Prostate gland (tissue), 2 donors: ENCODE results near the gene ERC2.

ENCODE experiments used
- POLR2A ChIP-seq: fragments of 450-650 bp; IDR thresholded peaks from one replicate; pipeline ENCODE4 v1.6.1; 2016; ENCODE audit warnings: antibody characterized with exemption, mild to moderate bottlenecking
- POLR2AphosphoS5 ChIP-seq: sonication (generic); formaldehyde crosslinking; IDR thresholded peaks from one replicate; pipeline ENCODE4 v1.6.1; 2017; ENCODE audit warnings: antibody characterized with exemption
- TF ChIP-seq, protein P1 (sequence below), 4 experiments: fragments of 200-600 bp in 2 of 4; fragments of 450-650 bp in 2 of 4; sonication (generic) in 2 of 4; IDR thresholded peaks; 1 replicate in 3 of 4; 2 replicates in 1 of 4; pipeline ENCODE4 v1.5.1; 2016 to 2019; ENCODE audit warnings: antibody characterized with exemption in 4 of 4, mild to moderate bottlenecking in 2 of 4, moderate library complexity in 2 of 4

DNA sequence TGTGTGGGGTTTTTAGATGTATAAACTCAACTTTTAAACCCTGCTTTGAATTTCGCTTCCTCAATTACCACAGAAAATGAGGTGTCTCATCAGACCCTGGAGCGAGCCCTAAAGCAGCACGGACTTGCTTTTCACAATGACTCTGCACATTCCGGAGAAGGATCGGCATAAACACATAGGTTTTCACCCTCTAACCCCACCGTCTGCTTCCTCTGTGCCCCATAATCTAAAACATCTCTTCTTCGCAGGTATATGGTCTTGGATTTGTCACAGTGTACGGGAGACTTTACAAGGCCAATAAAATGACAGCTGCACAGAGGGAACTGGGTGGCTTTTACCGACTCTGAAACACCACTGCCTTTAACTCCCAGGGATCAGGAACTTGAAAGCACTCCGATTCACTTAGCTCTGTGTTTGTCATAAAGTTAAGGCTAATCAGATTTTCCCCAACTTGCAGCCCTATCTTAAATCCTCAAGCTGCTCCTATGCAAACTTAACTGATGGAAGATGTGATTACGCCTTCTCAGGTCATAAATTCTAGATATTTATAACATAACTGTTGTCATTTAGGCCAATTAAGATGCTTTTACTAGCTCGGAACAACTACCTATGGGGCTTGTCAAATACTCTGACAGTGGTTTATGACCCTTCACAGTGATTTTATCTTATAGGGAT, 847.8 kb downstream of the ERC2 start:
- TF ChIP-seq, protein P1, sequence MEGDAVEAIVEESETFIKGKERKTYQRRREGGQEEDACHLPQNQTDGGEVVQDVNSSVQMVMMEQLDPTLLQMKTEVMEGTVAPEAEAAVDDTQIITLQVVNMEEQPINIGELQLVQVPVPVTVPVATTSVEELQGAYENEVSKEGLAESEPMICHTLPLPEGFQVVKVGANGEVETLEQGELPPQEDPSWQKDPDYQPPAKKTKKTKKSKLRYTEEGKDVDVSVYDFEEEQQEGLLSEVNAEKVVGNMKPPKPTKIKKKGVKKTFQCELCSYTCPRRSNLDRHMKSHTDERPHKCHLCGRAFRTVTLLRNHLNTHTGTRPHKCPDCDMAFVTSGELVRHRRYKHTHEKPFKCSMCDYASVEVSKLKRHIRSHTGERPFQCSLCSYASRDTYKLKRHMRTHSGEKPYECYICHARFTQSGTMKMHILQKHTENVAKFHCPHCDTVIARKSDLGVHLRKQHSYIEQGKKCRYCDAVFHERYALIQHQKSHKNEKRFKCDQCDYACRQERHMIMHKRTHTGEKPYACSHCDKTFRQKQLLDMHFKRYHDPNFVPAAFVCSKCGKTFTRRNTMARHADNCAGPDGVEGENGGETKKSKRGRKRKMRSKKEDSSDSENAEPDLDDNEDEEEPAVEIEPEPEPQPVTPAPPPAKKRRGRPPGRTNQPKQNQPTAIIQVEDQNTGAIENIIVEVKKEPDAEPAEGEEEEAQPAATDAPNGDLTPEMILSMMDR (IDR thresholded peaks at IDR 0.05), result no peak
- TF ChIP-seq POLR2A, result no peak
- TF ChIP-seq POLR2AphosphoS5, result no peak
